ENCODE results near the gene FGF14. TPM values are rescaled to one million over a fixed set of nuclear protein-coding genes. Genes with fewer than 3 reads are reported as not detected.
"Not testable (repeated sequence)": the region's sequence is repeated elsewhere in the genome, so short reads cannot be mapped to it uniquely, and the experiment has no call there.

FGF14 gene
- total RNA-seq, 3 donors from 2014 or later: 0.43 to 2.5 (median 0.70) TPM

DNA sequence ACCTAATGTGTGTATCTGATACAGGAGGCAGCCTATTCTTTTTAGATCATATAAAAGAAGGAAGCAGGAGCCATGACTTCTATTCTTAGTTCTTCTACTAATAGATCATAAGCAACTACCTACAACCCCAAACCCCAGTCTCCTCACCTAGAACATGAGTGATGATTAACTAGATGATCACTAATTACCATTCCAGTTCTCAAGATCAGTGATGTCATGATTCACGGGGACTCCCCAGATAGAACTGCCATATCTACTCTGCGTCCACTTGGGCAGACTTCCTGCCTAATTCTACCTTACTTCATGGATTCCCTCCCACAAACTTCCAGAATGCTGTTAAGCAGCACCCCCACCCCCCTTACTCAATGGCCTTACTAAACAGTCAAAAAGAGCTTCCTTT lies 380.1 kb downstream of the FGF14 start:
- Histone ChIP-seq H3K4me1 (ENCODE audit: low read depth) (no peaks in the 10 kb centered on the region), H3K36me3 (ENCODE audit: low read depth) (no peaks in the 10 kb centered on the region), H3K4me3 (no peak overlapping the region), H3K9me3 (peaks cover 14% of the 10 kb centered on the region)
- no peak for ATAC-seq
- intact Hi-C loops (cut with DNase I, micrococcal nuclease): no loop called here
- TF ChIP-seq, protein P1, sequence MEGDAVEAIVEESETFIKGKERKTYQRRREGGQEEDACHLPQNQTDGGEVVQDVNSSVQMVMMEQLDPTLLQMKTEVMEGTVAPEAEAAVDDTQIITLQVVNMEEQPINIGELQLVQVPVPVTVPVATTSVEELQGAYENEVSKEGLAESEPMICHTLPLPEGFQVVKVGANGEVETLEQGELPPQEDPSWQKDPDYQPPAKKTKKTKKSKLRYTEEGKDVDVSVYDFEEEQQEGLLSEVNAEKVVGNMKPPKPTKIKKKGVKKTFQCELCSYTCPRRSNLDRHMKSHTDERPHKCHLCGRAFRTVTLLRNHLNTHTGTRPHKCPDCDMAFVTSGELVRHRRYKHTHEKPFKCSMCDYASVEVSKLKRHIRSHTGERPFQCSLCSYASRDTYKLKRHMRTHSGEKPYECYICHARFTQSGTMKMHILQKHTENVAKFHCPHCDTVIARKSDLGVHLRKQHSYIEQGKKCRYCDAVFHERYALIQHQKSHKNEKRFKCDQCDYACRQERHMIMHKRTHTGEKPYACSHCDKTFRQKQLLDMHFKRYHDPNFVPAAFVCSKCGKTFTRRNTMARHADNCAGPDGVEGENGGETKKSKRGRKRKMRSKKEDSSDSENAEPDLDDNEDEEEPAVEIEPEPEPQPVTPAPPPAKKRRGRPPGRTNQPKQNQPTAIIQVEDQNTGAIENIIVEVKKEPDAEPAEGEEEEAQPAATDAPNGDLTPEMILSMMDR (IDR thresholded peaks at IDR 0.05): no peak
- DNase-seq: no peak

DNA sequence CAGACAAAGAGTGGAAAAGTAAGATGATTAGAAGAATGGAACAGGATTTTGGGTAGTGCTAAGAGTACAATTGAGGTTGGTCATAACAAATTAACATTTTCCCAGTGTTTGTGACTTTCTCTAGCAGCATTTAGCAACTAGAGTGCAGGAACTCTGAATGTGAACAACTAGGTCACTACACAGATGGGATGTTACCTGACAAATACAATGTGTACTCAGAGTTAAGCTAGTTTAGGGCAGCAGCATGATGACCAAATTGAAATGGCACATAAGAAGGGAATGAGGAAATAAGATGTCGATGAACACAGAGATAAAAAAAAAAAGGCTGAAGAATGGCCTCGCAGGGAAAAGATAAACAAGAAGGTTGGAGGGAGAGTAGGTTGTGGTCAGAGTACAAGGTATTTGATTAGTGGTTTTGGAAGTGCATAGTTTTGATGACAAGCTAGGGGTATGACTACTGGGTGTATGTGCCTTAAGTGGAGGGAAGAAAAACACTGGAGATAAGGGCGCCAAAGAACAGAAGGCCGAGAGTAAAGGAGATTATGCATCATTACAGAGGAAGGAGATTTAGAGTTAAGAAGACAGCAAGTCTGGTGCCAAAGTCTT lies 381.1 kb downstream of the FGF14 start:
- ATAC-seq (no peak), DNase-seq (no peak)
- H3K9me3 ChIP-seq: peaks cover 14% of the 10 kb centered on the region
- TF ChIP-seq, protein P1 (IDR thresholded peaks at IDR 0.05): no peak
- no peak overlapping the region for H3K4me3 ChIP-seq
- H3K4me1 ChIP-seq (ENCODE audit: low read depth): no peaks in the 10 kb centered on the region
- H3K36me3 ChIP-seq (ENCODE audit: low read depth): no peaks in the 10 kb centered on the region
- intact Hi-C loops (cut with DNase I, micrococcal nuclease): no loop called here

DNA sequence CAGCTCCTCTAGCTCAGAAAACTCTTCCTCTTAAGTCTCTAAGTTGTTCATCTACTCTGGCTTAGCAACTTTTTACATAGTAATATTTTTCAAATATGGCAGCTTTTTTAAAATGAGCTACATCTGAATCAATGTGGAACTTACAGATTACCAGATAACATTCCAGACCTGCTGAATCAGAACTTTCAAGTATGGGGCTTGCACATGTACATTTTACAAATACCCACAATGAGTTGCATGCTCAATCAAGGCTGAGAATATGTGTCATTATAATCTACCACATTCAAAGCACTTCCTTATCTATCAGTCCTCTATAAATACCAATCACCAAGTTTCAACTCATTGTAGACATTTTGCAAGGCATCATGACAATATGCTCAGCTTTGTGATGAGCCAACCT lies 383.1 kb downstream of the FGF14 start:
- TF ChIP-seq, protein P1 (IDR thresholded peaks at IDR 0.05): no peak
- Histone ChIP-seq H3K4me1 (ENCODE audit: low read depth) (no peaks in the 10 kb centered on the region), H3K36me3 (ENCODE audit: low read depth) (no peaks in the 10 kb centered on the region), H3K9me3 (peaks cover 14% of the 10 kb centered on the region), H3K4me3 (no peak overlapping the region)
- intact Hi-C loops (cut with DNase I, micrococcal nuclease): no loop called here
- ATAC-seq (no peak), DNase-seq (no peak)

DNA sequence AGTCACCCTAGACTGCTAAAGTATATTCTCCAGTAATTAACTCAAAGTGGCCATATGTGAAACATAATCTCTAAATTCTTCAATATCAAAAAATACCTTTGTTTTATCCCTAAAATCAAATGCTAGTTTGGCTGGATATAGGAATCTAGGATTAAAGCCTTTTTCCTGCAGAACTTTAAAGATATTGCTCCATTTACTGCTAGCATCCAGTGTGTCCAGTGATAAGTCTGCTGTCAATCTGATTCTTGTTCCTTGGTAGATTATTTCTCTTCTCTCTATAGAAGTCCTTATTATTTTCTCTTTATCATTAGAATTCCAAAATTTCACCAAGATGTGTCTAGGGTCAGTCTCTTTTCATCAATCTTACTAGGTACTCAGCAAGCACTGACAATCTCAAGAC lies 384.6 kb downstream of the FGF14 start:
- no peak overlapping the region for H3K4me3 ChIP-seq
- intact Hi-C loops (cut with DNase I, micrococcal nuclease): no loop called here
- no peak for DNase-seq
- no peak for ATAC-seq
- no peaks in the 10 kb centered on the region for H3K36me3 ChIP-seq (ENCODE audit: low read depth)
- TF ChIP-seq, protein P1 (IDR thresholded peaks at IDR 0.05): no peak
- no peaks in the 10 kb centered on the region for H3K4me1 ChIP-seq (ENCODE audit: low read depth)
- H3K9me3 ChIP-seq: peaks cover 14% of the 10 kb centered on the region

DNA sequence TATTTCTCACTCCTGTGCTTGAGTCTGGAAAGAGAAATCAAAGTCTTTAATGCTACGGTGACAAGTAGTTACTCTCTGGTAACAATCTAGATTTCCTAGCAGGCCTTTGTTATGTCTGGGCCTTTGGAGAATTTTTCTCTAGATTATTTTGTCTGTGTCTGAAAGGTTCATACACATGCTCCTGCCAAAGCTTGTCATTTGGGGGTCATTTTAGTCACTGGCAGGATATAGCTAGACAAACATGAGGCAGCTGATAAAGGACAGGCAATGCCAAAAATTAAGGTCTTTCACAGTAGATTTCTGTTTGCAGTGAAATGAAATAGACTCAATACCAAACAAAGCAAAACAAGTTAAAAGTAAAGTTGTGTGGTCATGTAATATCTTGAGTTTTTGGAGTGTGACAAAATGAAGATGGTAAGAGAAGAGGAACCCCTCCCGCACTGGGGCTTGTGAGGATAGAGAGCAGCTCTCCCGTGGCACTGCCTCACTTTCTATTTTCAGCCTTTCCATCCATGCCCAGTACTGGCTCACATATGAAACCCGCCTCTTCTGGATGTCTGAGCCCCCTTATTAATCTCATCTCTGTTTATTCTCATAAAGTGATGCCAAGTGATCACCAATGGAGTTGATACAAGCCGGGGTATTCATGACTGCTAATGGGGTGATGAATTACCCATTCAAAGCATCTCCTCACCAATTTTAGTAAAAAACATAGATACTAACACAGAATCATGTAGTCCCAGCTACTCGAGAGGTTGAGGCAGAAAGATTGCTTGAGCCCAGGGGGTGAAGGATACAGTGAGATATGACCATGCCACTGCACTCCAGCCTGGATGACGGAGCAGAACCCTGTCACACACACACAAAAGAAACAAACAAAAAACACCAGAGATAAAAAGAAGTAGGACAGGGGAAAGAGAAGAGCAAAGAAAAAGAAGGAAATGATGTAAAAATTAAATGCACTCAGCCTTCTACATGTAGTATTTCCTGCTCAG lies 389.3 kb downstream of the FGF14 start:
- ATAC-seq (no peak), DNase-seq (no peak)
- no peaks in the 10 kb centered on the region for H3K4me1 ChIP-seq (ENCODE audit: low read depth)
- intact Hi-C loops (cut with DNase I, micrococcal nuclease): no loop called here
- H3K9me3 ChIP-seq: peaks cover 7% of the 10 kb centered on the region
- H3K4me3 ChIP-seq: no peak overlapping the region
- TF ChIP-seq, protein P1 (IDR thresholded peaks at IDR 0.05): no peak
- no peaks in the 10 kb centered on the region for H3K36me3 ChIP-seq (ENCODE audit: low read depth)

DNA sequence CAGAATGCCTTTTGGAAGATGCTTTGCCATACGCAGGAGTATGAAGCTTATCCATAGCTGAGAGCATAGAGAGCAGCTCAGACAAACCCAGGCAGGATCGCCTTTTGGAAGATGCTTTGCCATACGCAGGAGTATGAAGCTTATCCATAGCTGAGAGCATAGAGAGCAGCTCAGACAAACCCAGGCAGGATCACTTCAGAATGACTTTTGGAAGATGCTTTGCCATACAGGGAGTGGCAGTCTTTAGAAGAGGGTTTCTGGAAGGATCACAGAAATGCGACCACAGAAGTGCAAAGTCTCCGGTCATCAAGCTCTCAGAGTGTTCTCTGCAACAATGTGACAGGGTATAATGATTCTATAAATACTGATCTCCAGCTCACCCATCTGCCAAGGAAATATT lies 390.4 kb downstream of the FGF14 start:
- H3K4me1 ChIP-seq (ENCODE audit: low read depth); H3K9me3 ChIP-seq; H3K4me3 ChIP-seq; DNase-seq; intact Hi-C loops (cut with DNase I, micrococcal nuclease); ATAC-seq; H3K36me3 ChIP-seq (ENCODE audit: low read depth): not testable (repeated sequence)
